ENCODE data around the gene USP24. TPM values are rescaled to one million over a fixed set of nuclear protein-coding genes. Genes with fewer than 3 reads are reported as not detected.

The USP24 gene
- total and polyA plus RNA-seq, 2 donors (not counting 1 experiment from before 2014, with no cell fraction given), result 18.9 to 152 TPM

DNA sequence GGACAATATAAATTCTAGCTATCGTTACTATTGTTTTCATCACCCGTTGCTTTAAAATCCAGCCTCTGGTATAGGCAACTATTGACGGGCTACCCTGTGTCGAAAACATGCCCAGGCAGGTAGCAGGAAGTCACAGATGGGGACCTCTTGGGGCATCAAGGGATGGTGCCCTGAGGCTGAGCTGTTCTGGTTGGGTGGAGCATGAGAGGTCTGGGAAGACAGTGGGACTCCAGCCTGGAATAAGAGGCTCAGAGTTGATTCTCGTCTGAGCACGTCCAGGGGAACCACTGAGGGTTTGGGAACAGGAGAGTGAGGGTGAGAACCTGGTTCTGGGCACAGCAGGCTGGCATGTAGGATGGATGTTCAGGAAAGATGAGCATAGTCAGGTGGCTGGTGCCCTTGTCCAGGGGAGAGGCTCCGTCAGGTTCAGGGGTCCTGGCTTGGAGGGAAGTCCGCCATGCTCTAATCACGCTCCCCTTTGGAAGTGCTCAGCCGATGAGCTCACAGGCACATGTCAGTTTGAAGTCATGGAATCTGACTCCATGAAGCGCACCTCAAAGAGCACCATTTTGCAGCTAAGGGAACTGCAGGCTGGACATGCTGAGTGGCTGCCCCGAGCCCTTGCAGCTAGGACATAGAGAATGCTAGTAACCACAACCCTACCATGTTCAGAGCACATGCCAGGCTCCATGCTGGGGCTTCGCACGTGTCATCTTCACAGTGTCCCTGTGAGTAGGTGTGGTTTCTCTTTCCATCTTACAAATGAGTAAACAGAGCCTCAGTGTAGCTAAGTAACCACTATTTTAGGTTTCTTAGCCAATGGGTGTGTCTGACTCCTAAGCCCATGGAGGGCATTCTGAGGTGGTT, 154.8 kb downstream of the USP24 start:
- H3K27me3 Mint-ChIP-seq, result no peaks in the 10 kb centered on the region
- DNase-seq (no peak), ATAC-seq (ENCODE audit: low read depth) (no peak)
- H3K4me1 Mint-ChIP-seq, result no peaks in the 10 kb centered on the region
- no peak overlapping the region for H3K4me3 ChIP-seq (ENCODE audit: control extremely low read depth in 1 of 5, extremely low read depth in 1 of 5, insufficient read depth in 1 of 5, low read depth in 2 of 5, low read length in 4 of 5)
- H3K27ac Mint-ChIP-seq, result no peak overlapping the region
- H3K4me2 ChIP-seq (replicated peaks; ENCODE audit: low read depth, low read length, poor library complexity, severe bottlenecking), result no peak overlapping the region
- no peaks in the 10 kb centered on the region for H3K36me3 ChIP-seq (replicated peaks in 1 of 2; ENCODE audit: control extremely low read depth in 1 of 2, control insufficient read depth in 1 of 2, extremely low read depth in 1 of 2, insufficient read depth in 2 of 2, low read length in 1 of 2)
- H4K20me1 ChIP-seq (ENCODE audit: control insufficient read depth, insufficient read depth, low read length, poor library complexity, severe bottlenecking), result no peaks in the 10 kb centered on the region
- no peak overlapping the region for H3K9ac ChIP-seq (ENCODE audit: low read length)
- H3K4me3 Mint-ChIP-seq, result no peak overlapping the region
- no peak overlapping the region for H2AFZ ChIP-seq (ENCODE audit: insufficient read depth, low read depth, low read length, poor library complexity, severe bottlenecking)
- no peaks in the 10 kb centered on the region for H3K79me2 ChIP-seq (ENCODE audit: control insufficient read depth, insufficient read depth, low read length)
- 97% methylated on average over 12 of the region's 14 CpGs for WGBS (ENCODE audit: insufficient coverage)
- H3K27me3 ChIP-seq (replicated peaks in 1 of 4; ENCODE audit: control extremely low read depth in 1 of 4, control insufficient read depth in 3 of 4, insufficient read depth in 4 of 4, low read length in 3 of 4), result no peaks in the 10 kb centered on the region
- ChIA-PET POLR2A (no interaction called here), CTCF (no interaction called here)
- TF ChIP-seq, protein P1, sequence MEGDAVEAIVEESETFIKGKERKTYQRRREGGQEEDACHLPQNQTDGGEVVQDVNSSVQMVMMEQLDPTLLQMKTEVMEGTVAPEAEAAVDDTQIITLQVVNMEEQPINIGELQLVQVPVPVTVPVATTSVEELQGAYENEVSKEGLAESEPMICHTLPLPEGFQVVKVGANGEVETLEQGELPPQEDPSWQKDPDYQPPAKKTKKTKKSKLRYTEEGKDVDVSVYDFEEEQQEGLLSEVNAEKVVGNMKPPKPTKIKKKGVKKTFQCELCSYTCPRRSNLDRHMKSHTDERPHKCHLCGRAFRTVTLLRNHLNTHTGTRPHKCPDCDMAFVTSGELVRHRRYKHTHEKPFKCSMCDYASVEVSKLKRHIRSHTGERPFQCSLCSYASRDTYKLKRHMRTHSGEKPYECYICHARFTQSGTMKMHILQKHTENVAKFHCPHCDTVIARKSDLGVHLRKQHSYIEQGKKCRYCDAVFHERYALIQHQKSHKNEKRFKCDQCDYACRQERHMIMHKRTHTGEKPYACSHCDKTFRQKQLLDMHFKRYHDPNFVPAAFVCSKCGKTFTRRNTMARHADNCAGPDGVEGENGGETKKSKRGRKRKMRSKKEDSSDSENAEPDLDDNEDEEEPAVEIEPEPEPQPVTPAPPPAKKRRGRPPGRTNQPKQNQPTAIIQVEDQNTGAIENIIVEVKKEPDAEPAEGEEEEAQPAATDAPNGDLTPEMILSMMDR (IDR thresholded peaks at IDR 0.05), result no peak
- no peak for TF ChIP-seq EZH2 (IDR thresholded peaks at IDR 0.05; ENCODE audit: borderline replicate concordance, insufficient read depth, low read depth, low read length, poor library complexity, severe bottlenecking)
- no peaks in the 10 kb centered on the region for H3K9me3 Mint-ChIP-seq (ENCODE audit: insufficient read depth)
- intact Hi-C loops (cut with micrococcal nuclease), result no loop called here
- H3K9me3 ChIP-seq (ENCODE audit: control extremely low read depth in 1 of 3, control insufficient read depth in 2 of 3, insufficient read depth in 1 of 3, low read length in 2 of 3), result no peaks in the 10 kb centered on the region
- no peak overlapping the region for H3K27ac ChIP-seq (ENCODE audit: low read length in 2 of 2)
- H3K4me1 ChIP-seq (ENCODE audit: control insufficient read depth in 2 of 2, insufficient read depth in 2 of 2, low read length in 2 of 2), result no peaks in the 10 kb centered on the region

Measured in B cell (primary cell).